OCI-LY1 (cell line): ENCODE data around the gene XKR3.

ENCODE experiments used
- EZH2 ChIP-seq: fragments of 200-600 bp; sonication (generic), shearing (Covaris generic); IDR thresholded peaks from 2 replicates; pipeline ENCODE4 v1.8.0; 2017; ENCODE audit warnings: borderline replicate concordance, mixed run types, mild to moderate bottlenecking, antibody characterized with exemption, low read length, moderate library complexity, mixed read lengths
- TF ChIP-seq, protein P1 (sequence below): fragments of 200-600 bp; sonication (generic), shearing (Covaris generic); IDR thresholded peaks from 2 replicates; pipeline ENCODE4 v1.5.1; 2017; ENCODE audit warnings: mild to moderate bottlenecking, antibody characterized with exemption, low read length, moderate library complexity, mixed read lengths

DNA sequence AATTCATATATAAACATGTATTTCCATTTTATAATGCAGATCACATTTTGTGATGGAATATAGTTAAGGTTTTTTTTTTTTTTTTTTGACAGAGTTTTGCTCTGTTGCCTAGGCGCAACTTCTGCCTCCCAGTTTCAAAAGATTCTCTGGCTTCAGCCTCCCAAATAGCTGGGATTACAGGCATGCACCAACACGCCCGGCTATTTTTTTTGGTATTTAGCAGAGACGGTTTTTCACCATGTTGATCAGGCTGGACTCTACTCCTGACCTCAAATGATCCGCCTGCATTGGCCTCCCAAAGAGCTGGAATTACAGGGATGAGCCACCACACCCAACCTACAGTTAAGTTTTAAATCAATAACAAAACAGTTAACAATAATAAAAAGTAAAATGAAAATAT, 18.8 kb downstream of the XKR3 start:
- TF ChIP-seq, protein P1, sequence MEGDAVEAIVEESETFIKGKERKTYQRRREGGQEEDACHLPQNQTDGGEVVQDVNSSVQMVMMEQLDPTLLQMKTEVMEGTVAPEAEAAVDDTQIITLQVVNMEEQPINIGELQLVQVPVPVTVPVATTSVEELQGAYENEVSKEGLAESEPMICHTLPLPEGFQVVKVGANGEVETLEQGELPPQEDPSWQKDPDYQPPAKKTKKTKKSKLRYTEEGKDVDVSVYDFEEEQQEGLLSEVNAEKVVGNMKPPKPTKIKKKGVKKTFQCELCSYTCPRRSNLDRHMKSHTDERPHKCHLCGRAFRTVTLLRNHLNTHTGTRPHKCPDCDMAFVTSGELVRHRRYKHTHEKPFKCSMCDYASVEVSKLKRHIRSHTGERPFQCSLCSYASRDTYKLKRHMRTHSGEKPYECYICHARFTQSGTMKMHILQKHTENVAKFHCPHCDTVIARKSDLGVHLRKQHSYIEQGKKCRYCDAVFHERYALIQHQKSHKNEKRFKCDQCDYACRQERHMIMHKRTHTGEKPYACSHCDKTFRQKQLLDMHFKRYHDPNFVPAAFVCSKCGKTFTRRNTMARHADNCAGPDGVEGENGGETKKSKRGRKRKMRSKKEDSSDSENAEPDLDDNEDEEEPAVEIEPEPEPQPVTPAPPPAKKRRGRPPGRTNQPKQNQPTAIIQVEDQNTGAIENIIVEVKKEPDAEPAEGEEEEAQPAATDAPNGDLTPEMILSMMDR, result no peak
- no peak for TF ChIP-seq EZH2
